ENCODE data around the gene CADPS. TPM values are rescaled to one million over a fixed set of nuclear protein-coding genes. Genes with fewer than 3 reads are reported as not detected.

The CADPS gene
- total RNA-seq, 6 experiments from 2014 or later: not detected

- Mint-ChIP-seq H3K36me3 (ENCODE audit: low read depth) (no peaks in the 10 kb centered on the region), H3K9me3 (peaks cover 14% of the 10 kb centered on the region), H3K4me3 (no peak overlapping the region), H3K27ac (no peak overlapping the region), H3K27me3 (ENCODE audit: insufficient read depth) (no peaks in the 10 kb centered on the region; the same call in 1 of the 2 replicates), H3K4me1 (ENCODE audit: low read depth) (no peaks in the 10 kb centered on the region)
- TF ChIP-seq CTCF (IDR thresholded peaks at IDR 0.05): peak; percentile 13; the same call in 1 of the 2 replicates
- DNase-seq: no peak
These were observed 41.7 kb downstream of the CADPS start for GRCh38 chr3:62833538-62833937.

DNA sequence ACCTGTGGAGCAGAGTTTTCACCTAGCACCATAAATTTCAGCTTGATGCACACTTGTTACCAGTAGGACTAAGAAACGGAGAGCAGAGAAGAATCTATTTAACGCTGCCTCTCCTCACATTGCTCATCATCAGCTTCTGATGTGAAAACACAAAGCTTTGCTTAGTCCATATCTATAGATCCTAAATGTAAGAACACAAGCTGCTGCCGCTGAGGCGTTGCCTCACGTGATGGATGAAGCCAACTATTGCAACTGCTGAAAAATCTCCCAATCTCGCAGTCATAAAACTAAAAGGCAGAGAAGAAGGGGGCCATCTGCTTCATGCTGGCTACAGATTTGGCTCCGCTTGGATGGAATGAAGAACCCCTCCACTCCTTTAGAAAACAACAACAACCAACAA, 42.7 kb downstream of the CADPS start:
- Mint-ChIP-seq H3K27ac (no peak overlapping the region), H3K27me3 (ENCODE audit: insufficient read depth) (no peaks in the 10 kb centered on the region), H3K4me1 (ENCODE audit: low read depth) (no peaks in the 10 kb centered on the region), H3K9me3 (peaks cover 13% of the 10 kb centered on the region), H3K36me3 (ENCODE audit: low read depth) (no peaks in the 10 kb centered on the region), H3K4me3 (no peak overlapping the region)
- DNase-seq: no peak
- no peak for TF ChIP-seq CTCF (IDR thresholded peaks at IDR 0.05)

DNA sequence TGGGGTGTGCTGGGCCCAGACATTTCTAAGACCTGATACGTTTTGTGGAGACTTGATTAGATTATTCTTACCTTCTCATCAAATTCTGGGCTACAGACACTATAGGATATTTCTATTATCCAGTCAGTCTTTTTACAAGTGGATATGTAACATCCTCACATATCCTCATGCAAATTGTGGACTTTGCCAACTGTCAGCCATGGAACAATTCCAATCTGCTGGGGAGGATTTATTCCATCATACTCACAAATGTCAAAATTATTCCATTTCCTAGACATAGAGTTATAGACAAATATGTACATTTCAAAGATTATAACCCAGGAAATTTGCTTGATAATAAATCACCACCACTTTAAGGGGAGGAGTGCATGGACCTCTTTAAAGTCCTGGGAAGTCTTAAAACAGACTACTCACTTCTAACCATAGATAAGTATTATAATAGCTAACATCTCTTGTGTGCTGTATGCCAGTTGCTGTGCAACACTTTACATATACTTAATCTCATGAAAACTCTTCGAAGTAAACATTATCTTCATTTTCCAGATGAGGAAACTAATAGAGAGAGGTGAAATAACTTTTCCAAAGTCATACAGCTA, 44.4 kb downstream of the CADPS start:
- Mint-ChIP-seq H3K4me1 (ENCODE audit: low read depth) (no peaks in the 10 kb centered on the region), H3K4me3 (no peak overlapping the region), H3K27ac (no peak overlapping the region), H3K36me3 (ENCODE audit: low read depth) (no peaks in the 10 kb centered on the region), H3K27me3 (ENCODE audit: insufficient read depth) (no peaks in the 10 kb centered on the region), H3K9me3 (peaks cover 15% of the 10 kb centered on the region)
- TF ChIP-seq CTCF (IDR thresholded peaks at IDR 0.05): no peak
- no peak for DNase-seq

GRCh38 chr3:62827550-62827949, 47.7 kb downstream of the CADPS start:
- Mint-ChIP-seq H3K36me3 (ENCODE audit: low read depth) (no peaks in the 10 kb centered on the region), H3K4me3 (no peak overlapping the region), H3K9me3 (peaks cover 21% of the 10 kb centered on the region), H3K27ac (no peak overlapping the region), H3K4me1 (ENCODE audit: low read depth) (no peaks in the 10 kb centered on the region), H3K27me3 (ENCODE audit: insufficient read depth) (no peaks in the 10 kb centered on the region)
- no peak for TF ChIP-seq CTCF (IDR thresholded peaks at IDR 0.05)
- DNase-seq: no peak

DNA sequence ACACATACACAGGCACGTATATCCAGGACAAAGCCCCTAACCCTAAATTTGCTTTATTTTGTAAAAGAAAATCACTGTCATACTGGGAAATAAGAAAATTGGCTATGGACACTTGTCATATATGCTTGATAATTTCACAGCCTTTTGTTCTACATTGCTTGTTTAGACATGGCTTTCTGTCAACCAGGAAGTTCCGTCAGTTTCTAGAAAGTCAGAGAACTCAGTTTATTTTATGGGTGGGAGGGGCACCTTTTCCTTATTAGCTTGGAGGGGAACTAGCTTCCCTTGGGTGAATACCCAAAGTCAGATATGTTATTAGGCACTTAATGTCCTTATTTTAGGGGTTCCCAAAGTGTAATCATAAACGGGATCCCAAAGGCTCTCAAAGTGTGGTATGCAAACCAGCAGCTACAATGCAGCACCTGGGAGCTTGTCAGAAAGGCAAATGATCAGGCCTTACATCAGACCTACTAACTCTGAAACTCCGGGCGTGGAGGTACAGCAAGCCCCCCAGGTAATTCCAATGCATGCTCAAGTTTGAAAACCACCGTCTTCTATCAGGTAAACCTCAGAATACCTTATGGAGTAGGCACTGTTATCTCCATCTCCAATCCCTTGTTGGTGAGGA, 50.1 kb downstream of the CADPS start:
- Mint-ChIP-seq H3K36me3 (ENCODE audit: low read depth) (no peaks in the 10 kb centered on the region), H3K4me1 (ENCODE audit: low read depth) (no peaks in the 10 kb centered on the region), H3K9me3 (peaks cover 27% of the 10 kb centered on the region), H3K4me3 (no peak overlapping the region), H3K27me3 (ENCODE audit: insufficient read depth) (no peaks in the 10 kb centered on the region), H3K27ac (no peak overlapping the region)
- DNase-seq: no peak
- TF ChIP-seq CTCF (IDR thresholded peaks at IDR 0.05): no peak

All from HFFc6 (cell line).